GM18519 (cell line): ENCODE data around the gene CDH12.
"Not testable (repeated sequence)": the region's sequence is repeated elsewhere in the genome, so short reads cannot be mapped to it uniquely, and the experiment has no call there.

Experiments used
- ATAC-seq: cut with Tn5 transposase; IDR thresholded peaks from one replicate; pipeline ENCODE4 v1.9.1; 2021; ENCODE audit warnings: mild to moderate bottlenecking, moderate library complexity; ENCODE audit not compliant: unreplicated experiment, low FRiP score

CDH12 gene

GRCh38 chr5:22662391-22662790 lies 190.8 kb downstream of the CDH12 start:
- no peak for ATAC-seq

GRCh38 chr5:22651355-22651754 lies 201.8 kb downstream of the CDH12 start:
- no peak for ATAC-seq

DNA sequence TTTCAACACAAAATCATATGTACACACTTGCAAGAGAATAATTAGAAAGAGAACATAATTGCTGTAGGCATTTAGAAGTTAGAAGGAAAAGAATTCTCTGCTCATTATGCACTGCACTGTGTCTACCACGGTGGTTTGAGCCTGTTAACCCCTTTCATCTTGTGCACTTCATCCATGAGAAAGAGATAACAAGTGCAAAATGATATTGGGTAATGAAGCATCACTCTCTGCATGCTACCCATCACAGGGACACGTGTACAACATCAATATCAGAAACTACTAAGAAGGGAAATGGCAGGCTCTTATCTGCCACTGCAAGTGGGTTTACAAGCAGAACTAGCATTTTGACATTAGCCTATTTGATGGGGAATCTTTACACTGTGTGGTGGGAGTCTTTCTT lies 202.6 kb downstream of the CDH12 start:
- ATAC-seq: no peak

DNA sequence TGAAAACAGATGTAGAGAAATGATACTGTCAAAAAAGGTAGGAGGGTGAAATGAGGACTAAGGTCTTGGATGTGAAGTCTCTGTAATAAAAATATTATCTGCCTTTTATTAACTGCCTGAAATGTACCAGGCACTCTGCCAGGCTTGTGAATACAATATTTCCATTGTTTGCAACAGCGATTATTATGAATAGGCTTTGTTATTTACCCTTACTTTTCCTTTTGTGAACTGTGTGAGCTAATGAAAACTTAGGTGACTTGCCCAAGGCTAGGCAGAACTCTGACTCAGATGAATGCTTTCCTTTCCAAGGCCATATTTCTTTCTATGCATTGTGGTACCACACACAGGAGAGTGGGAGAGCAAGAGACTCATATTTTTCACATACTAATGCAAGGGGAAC lies 204.1 kb downstream of the CDH12 start:
- no peak for ATAC-seq

DNA sequence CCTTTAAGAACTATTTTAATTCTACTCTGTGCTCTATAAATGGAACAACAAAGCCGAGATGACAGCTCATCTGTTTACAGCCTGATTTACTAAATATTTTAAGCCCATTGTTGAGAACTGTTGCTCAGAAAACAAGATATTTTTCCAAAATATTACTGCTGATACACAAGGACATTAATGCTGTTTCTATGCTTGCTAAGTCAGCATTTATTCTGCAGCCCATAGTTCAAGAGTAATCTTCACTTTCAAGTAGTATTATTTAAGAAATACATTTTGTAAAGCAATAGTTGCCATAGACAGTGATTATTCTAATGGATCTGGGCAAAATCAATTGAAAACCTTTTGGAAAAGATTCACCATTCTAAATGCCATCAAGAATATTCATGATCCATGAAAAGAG lies 208.3 kb downstream of the CDH12 start:
- ATAC-seq: no peak

DNA sequence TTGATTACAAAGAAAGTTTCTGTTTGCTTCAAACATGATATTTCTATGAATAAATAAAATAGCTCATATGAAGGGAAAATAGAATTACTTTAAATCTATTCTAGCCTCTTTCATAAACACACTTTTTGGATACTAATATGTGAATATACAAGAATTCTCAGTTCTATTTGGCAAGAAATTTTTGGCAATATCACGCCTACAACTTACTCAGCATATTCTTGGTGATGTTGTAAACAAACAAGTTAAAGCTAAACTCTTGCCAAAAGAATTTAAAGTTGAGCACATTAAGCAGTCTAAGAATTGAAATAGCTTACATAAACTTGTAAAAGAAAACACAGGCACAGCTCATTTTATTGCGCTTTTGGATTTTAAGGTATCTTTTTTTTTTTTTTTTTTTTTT lies 209.8 kb downstream of the CDH12 start:
- no peak for ATAC-seq

DNA sequence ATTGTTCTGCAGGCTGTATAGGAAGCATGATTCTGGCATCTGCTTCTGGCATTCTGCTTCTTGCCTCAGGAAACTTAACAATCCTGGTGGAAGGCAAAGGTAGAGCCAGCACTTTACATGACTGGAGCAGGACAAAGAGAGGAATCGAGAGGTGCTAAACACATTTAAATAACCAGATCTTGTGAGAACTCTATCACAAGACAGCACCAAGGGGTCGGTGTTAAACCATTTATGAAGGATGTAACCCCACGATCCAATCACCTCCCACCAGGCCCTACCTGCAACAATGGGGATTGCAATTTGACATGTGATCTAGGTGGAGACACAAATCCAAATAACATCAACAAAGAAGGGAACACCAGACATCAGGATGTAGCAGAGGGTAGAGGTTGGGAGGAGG lies 221.5 kb downstream of the CDH12 start:
- no peak for ATAC-seq

- no peak for ATAC-seq
Observed at GRCh38 chr5:22627029-22627428, 226.1 kb downstream of the CDH12 start.

- ATAC-seq: no peak
Observed at GRCh38 chr5:22625451-22625850, 227.7 kb downstream of the CDH12 start.

DNA sequence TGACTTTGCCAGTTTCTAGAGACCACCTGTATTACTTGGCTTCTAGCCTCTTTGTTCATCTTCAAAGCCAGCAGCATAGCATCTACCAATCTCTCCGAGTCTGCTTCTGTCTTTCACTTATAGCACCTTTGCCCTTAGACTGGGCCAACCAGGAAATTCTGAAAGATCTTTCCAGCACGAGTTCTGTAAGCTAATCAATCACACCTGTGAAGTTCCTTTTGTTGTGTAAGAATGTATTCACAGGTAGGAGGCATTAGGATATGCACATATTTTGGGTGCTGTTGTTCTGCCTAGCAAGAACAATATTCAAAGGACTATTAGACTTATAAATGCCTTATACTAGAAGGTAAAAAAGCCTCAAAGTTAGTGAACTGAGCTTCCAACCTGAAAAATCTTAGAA lies 232.1 kb downstream of the CDH12 start:
- ATAC-seq: no peak

DNA sequence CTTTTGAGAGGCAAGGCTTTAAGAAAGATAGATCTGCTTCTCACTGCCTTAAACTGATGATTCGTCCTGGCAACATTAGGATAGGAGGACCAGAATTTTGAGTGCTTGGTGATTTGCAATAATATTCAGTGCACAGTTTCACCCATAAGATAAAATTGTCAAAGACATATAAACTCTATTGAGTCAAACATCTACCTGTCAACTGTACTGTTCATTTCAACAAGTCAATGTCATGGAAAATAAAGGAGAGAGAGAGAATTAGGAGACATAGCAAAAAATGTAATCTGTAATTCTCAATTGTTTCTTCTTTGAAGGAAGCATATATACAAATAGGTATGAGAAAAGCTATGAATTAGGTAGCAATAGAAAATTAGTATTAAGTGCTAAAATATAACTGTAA lies 237.2 kb downstream of the CDH12 start:
- no peak for ATAC-seq

- no peak for ATAC-seq
Observed at GRCh38 chr5:22614486-22615094, 238.6 kb downstream of the CDH12 start.

DNA sequence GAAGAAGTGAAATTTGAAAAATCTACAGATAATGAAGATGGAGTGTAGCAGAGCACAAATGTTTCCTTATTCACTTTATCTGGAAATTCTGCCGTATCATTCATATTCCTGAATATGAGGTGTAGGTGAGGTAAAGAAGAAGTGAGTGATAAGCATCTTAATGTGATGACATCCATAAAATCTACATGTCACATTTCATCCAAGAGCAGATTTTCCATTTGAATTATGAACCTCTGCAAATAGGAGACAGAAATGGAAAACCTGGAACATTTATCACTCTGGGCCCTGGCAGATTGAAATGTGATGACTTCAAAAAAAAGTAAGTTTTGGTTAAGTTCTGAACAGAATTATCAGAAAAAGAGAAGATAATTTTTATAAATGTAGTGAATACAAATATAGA lies 240.2 kb downstream of the CDH12 start:
- ATAC-seq: no peak

GRCh38 chr5:22611327-22611726 lies 241.8 kb downstream of the CDH12 start:
- no peak for ATAC-seq

GRCh38 chr5:22607498-22607897 lies 245.6 kb downstream of the CDH12 start:
- not testable (repeated sequence) for ATAC-seq

DNA sequence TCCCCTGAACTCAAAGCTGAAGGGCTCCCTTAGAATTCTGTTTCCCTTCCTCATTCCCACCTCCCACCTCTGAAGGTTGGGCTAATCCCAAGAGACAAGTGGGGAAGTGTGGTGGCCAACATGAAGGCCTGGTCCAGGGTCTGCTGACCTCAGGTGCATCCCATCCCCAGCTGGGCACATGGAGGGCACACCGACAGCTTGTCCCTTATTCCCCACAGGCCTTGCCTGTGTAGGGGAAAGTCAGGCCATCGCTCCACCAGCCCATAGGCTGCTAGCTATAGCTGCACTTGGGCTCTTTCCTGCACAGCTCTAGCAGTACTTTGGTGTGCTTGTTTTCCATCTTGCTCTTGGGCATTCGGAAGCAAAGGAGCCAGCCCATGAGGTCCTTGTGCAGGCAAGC lies 247.7 kb downstream of the CDH12 start:
- ATAC-seq: no peak

DNA sequence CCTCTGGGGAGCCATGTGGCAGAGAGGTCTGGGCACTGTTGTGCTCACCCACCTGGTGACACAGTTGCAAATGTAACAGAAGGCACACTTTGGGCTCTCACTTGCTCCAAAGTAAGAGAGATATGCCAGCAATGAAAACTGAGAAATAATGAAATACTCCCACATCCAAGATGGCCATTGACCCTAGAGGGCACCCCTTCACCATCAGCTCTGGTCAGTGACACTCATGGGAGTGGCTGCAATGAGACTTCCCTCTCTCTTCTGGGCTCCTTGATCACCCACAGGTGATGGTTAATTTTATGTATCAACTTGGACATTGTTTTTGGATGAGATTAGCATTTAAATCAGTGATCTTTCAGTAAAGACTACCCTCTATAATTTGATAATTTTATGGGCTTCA lies 248.4 kb downstream of the CDH12 start:
- ATAC-seq: no peak

- ATAC-seq: no peak
Observed at GRCh38 chr5:22598796-22599195, 254.3 kb downstream of the CDH12 start.

DNA sequence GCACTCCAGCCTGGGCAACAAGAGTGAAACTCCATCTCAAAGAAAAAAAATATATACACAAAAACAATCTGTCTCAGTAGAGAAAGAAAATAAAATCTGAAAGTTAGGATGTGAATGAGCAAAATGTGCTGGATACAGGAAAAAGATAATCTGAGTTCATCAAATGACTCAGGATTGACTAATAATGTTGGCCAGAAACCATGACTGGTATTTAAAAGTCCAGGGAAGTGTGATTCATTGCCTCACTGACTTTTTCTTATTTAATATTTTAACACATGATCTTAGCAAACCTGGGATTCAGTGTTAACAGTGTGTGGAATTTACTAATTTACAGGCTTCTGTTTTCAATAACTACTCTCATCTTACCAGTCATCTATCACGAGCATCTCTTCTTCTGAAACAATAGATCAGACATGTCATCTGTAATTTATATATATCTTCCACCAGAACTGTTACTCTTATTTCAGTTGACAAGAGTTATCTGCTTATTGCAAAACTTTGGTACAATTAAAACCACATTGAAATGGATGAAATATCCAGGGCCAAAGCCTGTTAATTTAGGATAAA lies 256.7 kb downstream of the CDH12 start:
- no peak for ATAC-seq

DNA sequence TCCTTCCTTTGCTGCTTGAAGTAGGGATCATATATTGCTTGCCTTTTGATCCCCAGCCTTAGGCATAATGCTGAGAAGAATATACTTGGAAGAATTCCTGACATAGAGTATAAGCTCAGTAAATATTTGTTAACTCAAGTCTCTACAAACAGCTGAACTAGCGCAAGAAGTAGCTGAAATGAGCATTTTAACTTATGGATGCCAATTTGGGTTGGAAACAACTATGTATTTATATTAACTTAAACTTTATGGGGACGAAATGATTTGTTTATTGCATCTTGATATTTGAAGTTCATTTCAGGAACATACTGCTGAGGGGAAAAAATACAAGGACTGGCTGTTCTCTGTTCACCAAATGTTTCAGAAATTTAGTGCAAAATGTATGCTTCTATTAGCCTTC lies 258.7 kb downstream of the CDH12 start:
- no peak for ATAC-seq

DNA sequence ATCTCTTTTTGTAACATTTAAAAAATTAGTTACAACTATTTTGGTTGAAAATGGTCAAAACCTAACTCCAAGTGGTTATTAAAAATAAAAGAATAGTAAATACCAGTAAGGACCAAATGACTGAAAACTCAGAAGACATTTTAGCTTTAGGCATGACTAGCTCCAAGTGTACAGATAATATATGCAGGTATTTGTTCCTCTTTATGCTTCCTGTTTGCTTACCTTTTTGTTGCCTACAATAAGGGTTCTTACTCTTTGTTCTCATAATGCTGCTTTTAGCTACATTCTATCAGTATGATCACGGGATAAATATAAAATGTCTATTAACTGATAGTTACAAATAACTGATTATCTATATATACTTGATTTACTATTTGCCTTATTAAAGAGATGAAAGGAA lies 259.6 kb downstream of the CDH12 start:
- peak; percentile 83 for ATAC-seq

- ATAC-seq: peak; percentile 42
Observed at GRCh38 chr5:22591461-22591860, 261.7 kb downstream of the CDH12 start.
